Islet of Langerhans (tissue), 1 donor: ENCODE measurements around the gene NSUN7.
"Not testable (repeated sequence)": the region's sequence is repeated elsewhere in the genome, so short reads cannot be mapped to it uniquely, and the experiment has no call there.

ENCODE experiments used
- FAIRE-seq: peaks from one replicate; lab custom pipeline; 2011; peaks lifted over from hg19 to GRCh38; lab: Jason Lieb, UNC

The NSUN7 gene

GRCh38 chr4:40737879-40738278 is 11.9 kb upstream of the NSUN7 start:
- FAIRE-seq: no peak

GRCh38 chr4:40739347-40739746 is 10.4 kb upstream of the NSUN7 start:
- FAIRE-seq: peak; percentile 27

- FAIRE-seq: no peak
Observed at GRCh38 chr4:40744218-40744617, 5.5 kb upstream of the NSUN7 start.

- FAIRE-seq: no peak
Observed at GRCh38 chr4:40745285-40745984, 4.3 kb upstream of the NSUN7 start.

GRCh38 chr4:40747207-40747835 is 2.4 kb upstream of the NSUN7 start:
- no peak for FAIRE-seq

- no peak for FAIRE-seq
Observed at GRCh38 chr4:40750461-40751258, 905 bp downstream of the NSUN7 start.

- no peak for FAIRE-seq
Observed at GRCh38 chr4:40755616-40756015, 5.9 kb downstream of the NSUN7 start.

GRCh38 chr4:40763228-40763716 is 13.5 kb downstream of the NSUN7 start:
- no peak for FAIRE-seq

GRCh38 chr4:40769266-40769665 is 19.5 kb downstream of the NSUN7 start:
- no peak for FAIRE-seq

GRCh38 chr4:40778090-40778489 is 28.3 kb downstream of the NSUN7 start:
- FAIRE-seq: no peak

GRCh38 chr4:40782876-40783275 is 33.1 kb downstream of the NSUN7 start:
- no peak for FAIRE-seq

- no peak for FAIRE-seq
Observed at GRCh38 chr4:40785727-40786126, 36.0 kb downstream of the NSUN7 start.

GRCh38 chr4:40788331-40788730 is 38.6 kb downstream of the NSUN7 start:
- FAIRE-seq: no peak

- FAIRE-seq: no peak
Observed at GRCh38 chr4:40789031-40789430, 39.3 kb downstream of the NSUN7 start.

GRCh38 chr4:40789771-40790170 is 40.0 kb downstream of the NSUN7 start:
- no peak for FAIRE-seq

GRCh38 chr4:40800064-40800463 is 50.3 kb downstream of the NSUN7 start:
- no peak for FAIRE-seq

GRCh38 chr4:40804598-40804997 is 54.8 kb downstream of the NSUN7 start:
- no peak for FAIRE-seq

- FAIRE-seq: no peak
Observed at GRCh38 chr4:40808926-40809457, 59.2 kb downstream of the NSUN7 start.

- FAIRE-seq: no peak
Observed at GRCh38 chr4:40811956-40812355, 62.2 kb downstream of the NSUN7 start.

- no peak for FAIRE-seq
Observed at GRCh38 chr4:40812386-40812785, 62.6 kb downstream of the NSUN7 start.

GRCh38 chr4:40812856-40813255 is 63.1 kb downstream of the NSUN7 start:
- FAIRE-seq: no peak

GRCh38 chr4:40817157-40817556 is 67.4 kb downstream of the NSUN7 start:
- not testable (repeated sequence) for FAIRE-seq

- FAIRE-seq: no peak
Observed at GRCh38 chr4:40820101-40820500, 70.3 kb downstream of the NSUN7 start.
